ENCODE measurements around the gene RGMA.

The RGMA gene

DNA sequence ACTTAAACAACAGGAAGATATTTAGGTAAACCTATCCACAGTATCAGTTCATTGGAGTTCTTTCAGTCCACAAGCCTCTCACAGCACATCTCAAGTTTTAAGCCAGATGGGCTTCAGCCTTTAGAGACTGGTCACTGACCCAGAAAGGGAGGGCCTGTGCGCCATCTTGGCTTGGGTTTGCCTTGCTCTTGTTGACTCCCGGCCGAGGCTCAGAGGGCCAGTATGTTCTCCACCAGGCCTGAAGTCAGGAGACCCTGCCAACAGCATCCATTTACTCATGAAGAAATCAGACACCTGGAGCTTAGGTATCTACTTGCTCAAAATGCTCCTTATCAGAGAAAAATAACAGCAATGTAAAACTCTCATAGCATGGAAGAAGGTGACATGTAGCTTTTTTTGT lies 6.2 kb downstream of the RGMA start:
- no peak for FAIRE-seq
- no peak for DNase-seq (ENCODE audit: insufficient read length, low spot score)
- TF ChIP-seq POLR2A (IDR thresholded peaks at IDR 0.05; ENCODE audit: low read depth, low read length) = no peak

DNA sequence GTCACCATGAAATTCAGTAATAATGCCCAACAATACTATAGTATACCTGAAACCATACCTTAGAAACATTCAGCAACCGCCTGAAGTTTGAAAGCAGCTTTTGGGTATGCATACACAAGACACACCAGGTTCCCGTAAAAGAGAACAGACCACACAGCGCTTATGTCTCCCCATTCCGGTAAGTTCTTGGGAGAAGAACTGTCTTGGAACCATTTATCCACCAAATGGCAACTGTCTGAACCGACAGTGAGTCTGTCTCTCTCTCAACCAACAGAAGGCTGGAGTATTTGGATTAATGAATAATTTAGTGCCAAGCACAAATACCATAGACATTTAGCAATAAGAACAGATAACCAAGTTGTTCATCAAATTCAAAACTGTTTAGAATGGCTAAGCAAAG lies 7.6 kb downstream of the RGMA start:
- no peak for DNase-seq (ENCODE audit: insufficient read length, low spot score)
- no peak for TF ChIP-seq POLR2A (IDR thresholded peaks at IDR 0.05; ENCODE audit: low read depth, low read length)
- FAIRE-seq = no peak

DNA sequence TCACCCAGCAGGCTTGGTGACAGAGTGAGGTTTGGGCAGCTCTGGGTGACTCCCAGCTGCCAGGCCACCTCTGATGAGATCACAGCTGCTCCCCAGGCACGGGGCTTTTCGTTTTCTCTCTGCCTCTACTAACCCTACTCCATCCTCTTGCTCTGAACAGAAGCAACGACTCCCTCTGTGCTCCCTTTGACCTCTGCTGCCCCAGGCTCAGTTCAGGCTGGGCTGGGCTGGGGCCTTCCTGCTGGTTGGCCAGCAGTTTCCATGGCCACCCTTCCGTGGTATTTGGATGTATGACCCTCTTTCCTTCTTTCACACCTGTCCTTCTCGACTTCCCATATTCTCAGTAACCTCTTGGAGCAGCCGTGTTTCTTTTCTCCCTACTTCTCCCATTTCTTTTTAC lies 8.6 kb downstream of the RGMA start:
- no peak for DNase-seq (ENCODE audit: insufficient read length, low spot score)
- no peak for TF ChIP-seq POLR2A (IDR thresholded peaks at IDR 0.05; ENCODE audit: low read depth, low read length)
- FAIRE-seq = no peak

DNA sequence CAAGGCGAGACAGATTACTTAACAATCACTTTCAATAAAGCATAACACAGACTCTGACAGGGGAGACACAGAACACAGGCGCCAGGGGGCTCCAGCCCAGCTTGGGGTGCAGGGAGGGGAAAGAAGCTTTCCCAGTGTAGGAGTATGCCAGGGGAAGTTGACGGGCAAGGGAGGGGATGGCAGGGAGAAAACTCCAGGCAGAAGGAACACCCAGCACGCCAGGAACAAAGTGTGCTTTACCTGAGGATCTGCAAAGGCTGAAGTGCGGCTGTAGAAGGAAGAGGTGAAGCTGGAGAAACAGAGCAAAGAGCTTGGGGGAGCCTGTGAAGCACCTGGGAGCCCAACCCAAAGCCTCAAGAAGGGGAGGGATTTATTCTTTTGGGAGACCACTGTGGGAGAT lies 12.1 kb downstream of the RGMA start:
- no peak for DNase-seq (ENCODE audit: insufficient read length, low spot score)
- FAIRE-seq = no peak
- no peak for TF ChIP-seq POLR2A (IDR thresholded peaks at IDR 0.05; ENCODE audit: low read depth, low read length)

DNA sequence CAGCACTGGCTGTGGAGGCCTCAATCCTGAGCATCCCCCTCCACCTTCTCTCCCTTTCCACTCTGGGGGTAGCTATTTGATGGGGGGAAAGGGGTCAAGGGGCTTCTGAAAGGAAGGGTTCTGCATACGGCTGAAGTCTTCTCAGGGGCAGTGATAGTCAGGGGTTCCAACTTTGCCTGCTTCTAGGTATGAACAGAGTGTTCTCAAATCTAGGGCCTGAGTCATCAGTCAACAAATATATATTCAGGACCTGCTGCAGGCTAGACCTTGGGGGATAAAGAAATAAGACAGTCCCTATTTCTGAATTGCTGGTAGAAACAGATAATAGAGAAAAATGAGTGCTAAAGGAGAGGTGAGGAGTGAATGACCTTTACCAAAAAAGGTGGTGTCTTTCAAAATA lies 12.8 kb downstream of the RGMA start:
- no peak for TF ChIP-seq POLR2A (IDR thresholded peaks at IDR 0.05; ENCODE audit: low read depth, low read length)
- FAIRE-seq = no peak
- no peak for DNase-seq (ENCODE audit: insufficient read length, low spot score)

DNA sequence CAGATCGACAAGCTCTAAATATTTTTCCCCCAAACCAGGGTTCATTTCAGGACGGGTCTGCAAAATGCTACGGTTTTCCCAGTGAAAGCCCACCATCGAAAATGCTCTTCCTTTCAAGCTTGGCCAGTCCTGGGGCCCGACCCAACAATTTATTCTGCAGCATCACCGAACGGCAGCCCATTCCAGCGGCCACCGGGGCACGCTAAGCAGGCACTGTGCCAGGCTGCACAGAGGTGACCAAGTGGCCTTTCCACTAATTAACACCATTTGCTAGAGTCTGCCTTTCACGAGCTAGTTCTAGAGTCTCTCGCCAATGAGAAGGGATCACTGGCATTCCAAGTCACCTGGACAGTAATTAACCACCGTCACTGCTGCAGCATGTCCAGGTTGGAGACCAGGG lies 14.4 kb downstream of the RGMA start:
- DNase-seq (ENCODE audit: insufficient read length, low spot score) (no peak), FAIRE-seq (no peak)
- TF ChIP-seq POLR2A (IDR thresholded peaks at IDR 0.05; ENCODE audit: low read depth, low read length) = no peak

DNA sequence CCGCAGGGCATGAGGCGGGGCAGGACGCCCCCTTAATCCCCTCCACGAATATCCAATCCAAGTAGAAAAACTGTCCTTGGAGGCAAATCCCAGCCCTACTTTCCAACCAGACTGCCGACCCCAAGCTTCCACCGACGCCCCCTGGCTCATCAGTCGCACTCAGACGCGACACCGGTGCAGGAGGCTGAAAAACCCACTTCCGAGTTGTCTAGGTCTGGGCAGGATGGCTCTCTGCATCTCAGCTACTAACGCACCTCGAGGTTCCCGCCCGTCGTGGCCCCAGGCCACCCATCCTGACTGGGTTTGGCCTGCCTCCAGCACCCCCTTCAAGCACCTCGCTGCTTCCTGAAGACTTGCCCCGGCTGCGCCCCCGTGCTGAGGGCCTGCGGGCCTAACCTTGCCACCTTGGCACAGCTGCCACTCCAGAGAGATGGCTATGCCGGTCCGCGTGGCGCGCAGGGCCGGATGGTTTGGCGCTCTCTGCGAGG lies 15.5 kb downstream of the RGMA start:
- no peak for FAIRE-seq

DNA sequence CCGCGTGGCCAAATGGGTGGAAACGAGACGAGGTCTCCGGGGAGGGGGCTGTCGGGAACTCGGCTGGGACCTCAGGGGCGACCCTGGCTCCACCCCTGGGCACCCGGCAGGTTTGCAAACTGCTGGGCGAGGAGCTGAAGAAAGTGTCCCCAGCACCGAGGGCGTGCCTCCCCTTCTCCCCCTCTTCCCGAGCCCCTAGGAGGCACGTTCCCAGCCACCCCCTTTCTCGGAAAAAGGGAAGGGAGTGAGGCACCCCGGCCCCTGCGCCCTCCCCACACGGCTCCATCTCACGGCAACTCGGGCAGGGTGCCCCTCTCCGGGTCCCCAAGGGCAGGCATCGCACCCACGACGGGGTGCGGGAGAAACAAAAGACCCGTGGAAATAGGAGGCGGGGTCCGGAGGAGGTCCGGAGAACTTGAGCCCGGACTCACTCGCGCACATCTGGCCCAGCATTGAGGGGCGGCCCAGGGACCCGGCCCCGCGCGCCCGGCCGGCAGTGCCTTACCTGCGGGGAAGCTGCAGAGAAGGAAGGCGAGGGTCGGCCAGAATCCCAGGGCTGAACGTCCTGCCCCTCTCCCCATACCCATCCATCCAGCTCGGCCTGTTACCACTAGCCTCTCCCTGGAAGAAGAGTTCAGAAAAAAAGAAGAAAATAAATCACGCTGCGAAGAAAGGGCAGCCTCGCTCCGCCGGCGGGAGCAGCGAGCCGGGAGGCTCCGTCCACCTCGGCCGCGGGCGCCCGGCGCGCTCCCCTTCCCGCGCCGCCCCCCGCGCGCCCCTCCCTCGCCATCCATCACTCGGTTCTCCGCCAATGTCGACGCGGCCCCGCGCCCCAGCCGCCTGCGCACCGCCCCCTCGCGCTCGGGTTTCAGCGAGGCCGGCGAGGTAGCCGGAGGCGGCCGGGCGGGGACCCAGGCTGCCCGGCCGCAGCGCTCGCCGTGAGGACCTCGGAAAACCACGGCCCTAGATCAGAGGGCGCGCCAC lies 16.3 kb downstream of the RGMA start:
- TF ChIP-seq POLR2A (IDR thresholded peaks at IDR 0.05; ENCODE audit: low read depth, low read length) = no peak
- DNase-seq (ENCODE audit: insufficient read length, low spot score) = no peak
- FAIRE-seq = no peak

More for the DNA sequence above, 15.5 kb downstream of the RGMA start:
- no peak for TF ChIP-seq POLR2A (IDR thresholded peaks at IDR 0.05; ENCODE audit: low read depth, low read length)
- DNase-seq (ENCODE audit: insufficient read length, low spot score) = no peak

DNA sequence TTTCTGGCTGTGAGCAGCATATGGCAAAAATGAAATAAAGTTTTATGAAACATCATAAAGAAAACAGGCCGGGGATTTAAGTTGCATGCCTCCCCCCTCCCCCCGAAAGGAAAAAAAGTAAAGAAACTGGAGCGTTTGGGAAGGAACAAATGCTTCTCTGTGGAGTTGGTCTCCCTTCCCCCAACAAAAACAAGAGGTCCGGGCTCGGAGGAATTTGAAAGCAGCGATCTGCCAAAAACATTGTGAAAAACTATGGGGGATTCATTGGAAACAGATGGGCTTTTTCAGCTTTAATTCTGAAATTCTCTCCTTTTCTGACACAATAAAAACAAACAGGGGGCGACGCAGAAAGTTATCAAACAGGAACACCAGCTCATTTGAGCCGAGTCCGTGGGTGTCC lies 17.0 kb downstream of the RGMA start:
- FAIRE-seq (no peak), DNase-seq (ENCODE audit: insufficient read length, low spot score) (no peak)
- TF ChIP-seq POLR2A (IDR thresholded peaks at IDR 0.05; ENCODE audit: low read depth, low read length) = no peak

DNA sequence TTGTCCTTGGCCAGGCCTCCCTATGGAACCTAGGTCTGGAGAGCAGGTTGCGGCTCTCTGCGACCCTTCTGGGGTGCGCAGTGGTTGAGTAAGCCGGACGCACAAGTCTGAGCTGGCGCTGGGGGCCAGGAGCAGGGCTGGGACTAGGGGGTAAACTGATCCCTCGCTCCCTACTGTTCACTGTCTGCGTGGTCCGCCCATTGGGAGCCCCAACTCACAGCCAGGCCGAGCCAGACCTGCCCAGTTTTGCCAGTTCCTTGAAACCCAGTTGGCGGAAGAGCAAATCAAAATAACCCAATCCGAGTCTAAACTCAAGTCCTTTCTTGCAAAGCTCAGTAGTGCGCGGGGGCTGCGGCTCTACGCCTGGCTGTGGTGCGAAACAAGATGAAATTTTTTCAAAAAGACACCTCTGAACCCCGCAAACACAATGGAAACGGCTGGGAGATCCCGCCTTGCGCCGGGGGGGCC lies 17.5 kb downstream of the RGMA start:
- TF ChIP-seq POLR2A (IDR thresholded peaks at IDR 0.05; ENCODE audit: low read depth, low read length) = no peak
- no peak for DNase-seq (ENCODE audit: insufficient read length, low spot score)
- FAIRE-seq = no peak

DNA sequence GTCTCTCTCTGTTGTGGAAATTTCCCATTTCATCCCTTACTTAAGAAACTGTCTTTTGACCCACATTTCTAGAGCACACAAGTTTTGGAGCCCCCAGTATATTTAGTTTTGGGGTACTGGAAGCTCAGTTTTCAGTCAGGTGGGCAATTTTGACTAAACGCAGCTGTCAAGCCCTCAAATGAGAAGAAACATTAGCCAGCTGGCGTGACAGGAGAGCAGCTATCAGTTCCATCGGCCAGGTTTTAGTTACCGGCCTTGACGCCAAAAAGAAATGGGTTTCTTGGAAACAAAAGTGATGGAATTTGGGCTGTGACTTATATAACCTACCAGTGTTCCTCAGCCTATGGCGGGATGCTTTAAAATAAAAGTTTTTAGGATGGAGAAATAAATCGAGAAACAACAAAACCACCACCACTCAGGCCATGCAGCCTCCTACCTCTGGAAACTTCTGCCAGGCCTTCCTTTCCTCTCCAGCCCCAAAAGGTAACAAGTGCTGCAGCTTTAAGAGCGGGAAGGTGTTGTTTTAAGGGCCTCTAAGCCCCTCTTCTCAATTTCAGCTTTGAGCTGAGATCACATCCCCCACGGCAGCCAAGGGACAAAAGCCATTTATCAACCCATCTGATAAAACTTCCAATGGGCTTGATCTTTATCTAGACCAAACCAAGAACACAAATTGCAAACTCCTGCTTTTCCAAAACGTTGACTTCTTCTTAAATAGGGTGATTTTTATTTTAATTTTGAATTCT lies 18.3 kb downstream of the RGMA start:
- no peak for TF ChIP-seq POLR2A (IDR thresholded peaks at IDR 0.05; ENCODE audit: low read depth, low read length)
- FAIRE-seq = no peak

DNA sequence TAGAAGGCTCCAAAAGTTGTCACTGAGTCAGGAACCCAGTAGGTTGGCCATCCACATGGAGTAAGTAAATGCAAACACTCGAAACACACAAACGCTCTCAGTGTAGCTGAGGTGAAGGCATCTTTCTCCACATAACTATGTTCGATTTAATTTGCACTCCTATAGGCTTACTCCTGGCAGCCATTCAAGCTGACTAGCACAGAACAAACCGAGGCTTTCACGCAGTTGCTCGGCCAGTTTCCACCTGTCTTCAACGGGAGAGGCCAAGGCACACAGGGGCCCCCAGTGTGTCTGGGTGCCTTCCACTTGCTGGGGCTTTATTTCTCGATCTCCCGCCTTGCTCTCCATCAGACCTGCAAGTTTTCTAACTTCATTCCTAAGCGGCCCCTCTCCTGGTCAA lies 18.9 kb downstream of the RGMA start:
- DNase-seq (ENCODE audit: insufficient read length, low spot score) = no peak
- no peak for FAIRE-seq
- no peak for TF ChIP-seq POLR2A (IDR thresholded peaks at IDR 0.05; ENCODE audit: low read depth, low read length)

More for the DNA sequence above, 18.3 kb downstream of the RGMA start:
- DNase-seq (ENCODE audit: insufficient read length, low spot score) = no peak

DNA sequence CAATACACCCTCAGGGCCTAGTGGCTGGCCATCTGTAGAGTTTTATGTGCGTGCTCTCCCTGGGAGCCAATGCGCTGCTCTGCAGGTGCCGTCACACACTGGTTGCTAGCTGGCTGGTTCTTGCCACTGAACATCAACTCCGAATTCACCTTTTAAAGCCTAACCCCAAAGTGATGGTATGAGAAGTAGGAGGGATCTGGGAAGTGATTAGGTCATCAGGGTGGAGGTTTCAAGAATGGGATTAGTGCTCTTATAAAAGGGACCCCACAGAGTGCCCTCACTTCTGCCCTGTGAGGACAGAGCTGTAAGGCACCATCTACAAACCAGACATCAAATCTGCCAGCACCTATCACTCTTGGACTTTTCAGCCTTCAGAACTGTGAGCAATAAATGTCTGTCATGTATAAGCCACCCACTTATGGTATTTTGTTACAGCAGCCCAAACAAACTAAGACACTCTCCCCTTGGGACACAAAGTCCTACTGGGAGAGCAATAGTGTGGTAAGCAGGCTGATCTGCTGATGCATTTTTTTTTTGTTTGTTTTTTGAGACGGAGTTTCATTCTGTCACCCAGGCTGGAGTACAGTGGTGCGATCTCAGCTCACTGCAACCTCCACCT lies 20.3 kb downstream of the RGMA start:
- TF ChIP-seq POLR2A (IDR thresholded peaks at IDR 0.05; ENCODE audit: low read depth, low read length) = no peak
- FAIRE-seq = no peak
- DNase-seq (ENCODE audit: insufficient read length, low spot score) = no peak

DNA sequence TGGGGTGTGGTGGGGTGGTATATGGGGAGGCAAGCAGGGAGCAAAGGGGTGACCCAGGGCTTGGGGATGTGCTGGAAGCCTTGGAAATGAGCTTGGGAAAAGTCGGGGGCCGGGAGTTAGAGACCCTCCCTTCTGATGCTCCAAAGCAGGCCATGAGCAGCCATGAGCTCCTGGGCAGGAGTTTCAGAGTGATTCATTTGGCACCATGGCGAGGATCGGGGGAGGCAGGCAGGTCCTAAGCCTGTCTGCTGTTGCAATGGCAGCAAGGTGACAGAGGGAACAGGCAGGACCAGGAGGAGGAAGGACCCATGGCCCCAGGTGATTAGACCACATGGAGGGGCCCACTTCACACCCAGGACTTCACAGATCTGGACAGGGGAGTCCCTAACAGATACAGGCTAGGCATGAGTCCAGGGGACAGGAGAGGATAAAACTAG lies 21.3 kb downstream of the RGMA start:
- DNase-seq (ENCODE audit: insufficient read length, low spot score) = no peak
- FAIRE-seq = no peak

More for the DNA sequence above, 21.3 kb downstream of the RGMA start:
- TF ChIP-seq POLR2A (IDR thresholded peaks at IDR 0.05; ENCODE audit: low read depth, low read length) = no peak
